ENCODE results near the gene SPOCD1.
A peak's percentile ranks its signal among the peaks of the same experiment; 100 is the strongest.
"Not testable (repeated sequence)": the region's sequence is repeated elsewhere in the genome, so short reads cannot be mapped to it uniquely, and the experiment has no call there.

SPOCD1 gene

GRCh38 chr1:31828926-31829690 is 13.3 kb upstream of the SPOCD1 start:
- DNase-seq, result no peak

GRCh38 chr1:31828341-31828740 is 12.5 kb upstream of the SPOCD1 start:
- DNase-seq, result no peak

DNA sequence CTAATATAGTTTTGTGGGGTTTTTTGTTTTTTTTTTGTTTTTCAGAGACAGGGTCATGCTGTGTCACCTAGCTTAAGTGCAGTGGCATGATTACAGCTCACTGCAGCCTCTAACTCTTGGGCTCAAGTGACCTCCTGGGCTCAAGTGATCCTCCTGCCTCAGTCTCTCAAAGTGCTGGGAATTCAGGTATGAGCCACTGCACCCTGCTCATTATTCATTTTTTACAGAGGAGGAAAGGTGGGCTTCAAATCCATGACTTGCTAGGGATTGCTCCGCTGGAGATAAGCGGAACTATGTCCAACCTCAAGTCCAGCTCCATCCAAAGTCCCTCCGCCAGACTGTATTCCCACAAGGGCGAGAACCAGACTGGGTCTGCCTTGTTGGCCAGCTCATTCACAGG is 8.0 kb upstream of the SPOCD1 start:
- no peak for DNase-seq

DNA sequence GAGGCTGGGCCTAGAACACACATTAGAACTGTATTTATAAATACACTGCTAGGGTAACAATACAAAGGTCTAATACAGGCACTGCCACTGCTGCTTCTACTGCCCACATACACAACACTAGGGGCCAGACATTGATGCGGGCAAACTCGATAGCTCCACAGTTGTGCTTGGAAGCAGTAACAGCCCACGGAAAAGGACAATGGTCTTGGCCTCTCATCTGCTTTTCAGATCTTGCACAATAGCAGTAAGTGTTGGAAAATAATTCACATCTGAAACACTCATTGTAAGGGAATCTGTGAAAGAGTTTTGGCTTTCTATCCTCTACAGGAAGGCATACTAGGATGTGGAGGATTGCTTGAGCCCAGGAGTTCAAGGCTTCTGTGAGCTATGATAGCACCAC is 6.9 kb upstream of the SPOCD1 start:
- DNase-seq, result no peak

DNA sequence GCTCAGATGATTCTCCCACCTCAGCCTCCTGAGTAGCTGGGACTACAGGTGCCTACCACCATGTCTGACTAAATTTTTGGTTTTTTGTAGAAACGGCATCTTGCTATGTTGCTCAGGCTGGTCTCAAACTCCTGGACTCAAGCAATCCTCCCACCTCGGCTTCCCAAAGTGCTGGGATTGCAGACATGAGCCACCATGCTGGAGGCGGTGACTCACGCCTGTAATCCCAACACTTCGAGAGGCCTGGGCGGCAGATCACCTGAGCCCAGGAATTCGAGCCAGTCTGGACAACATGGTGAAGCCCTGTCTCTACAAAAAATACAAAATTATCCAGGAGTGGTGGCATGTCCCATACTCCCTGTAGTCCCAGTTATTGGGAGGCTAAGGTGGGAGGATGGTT is 4.4 kb upstream of the SPOCD1 start:
- not testable (repeated sequence) for DNase-seq

GRCh38 chr1:31818206-31818605 is 2.4 kb upstream of the SPOCD1 start:
- DNase-seq, result no peak

- not testable (repeated sequence) for DNase-seq
Observed at GRCh38 chr1:31816947-31817346, 1.1 kb upstream of the SPOCD1 start.

- DNase-seq, result not testable (repeated sequence)
Observed at GRCh38 chr1:31816501-31816900, 679 bp upstream of the SPOCD1 start.

DNA sequence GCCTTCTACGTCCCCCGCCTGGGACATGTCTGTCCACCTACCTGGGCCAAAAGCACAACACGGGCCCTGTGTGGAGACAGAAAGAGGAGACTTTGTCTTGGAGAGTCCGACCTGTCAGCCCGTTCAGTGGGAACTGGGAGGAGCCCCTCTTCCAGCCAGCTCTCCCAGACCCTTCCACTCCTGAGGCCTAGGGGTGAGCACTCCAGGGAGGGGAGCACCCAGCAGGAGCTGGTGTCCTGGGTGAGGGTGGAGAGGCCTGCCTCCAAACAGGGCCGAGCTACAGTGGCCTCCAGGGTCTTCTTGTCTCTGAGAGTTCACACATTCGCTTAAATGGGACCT is 546 bp downstream of the SPOCD1 start:
- DNase-seq, result no peak

- no peak for DNase-seq
Observed at GRCh38 chr1:31814631-31815306, 1.1 kb downstream of the SPOCD1 start.

DNA sequence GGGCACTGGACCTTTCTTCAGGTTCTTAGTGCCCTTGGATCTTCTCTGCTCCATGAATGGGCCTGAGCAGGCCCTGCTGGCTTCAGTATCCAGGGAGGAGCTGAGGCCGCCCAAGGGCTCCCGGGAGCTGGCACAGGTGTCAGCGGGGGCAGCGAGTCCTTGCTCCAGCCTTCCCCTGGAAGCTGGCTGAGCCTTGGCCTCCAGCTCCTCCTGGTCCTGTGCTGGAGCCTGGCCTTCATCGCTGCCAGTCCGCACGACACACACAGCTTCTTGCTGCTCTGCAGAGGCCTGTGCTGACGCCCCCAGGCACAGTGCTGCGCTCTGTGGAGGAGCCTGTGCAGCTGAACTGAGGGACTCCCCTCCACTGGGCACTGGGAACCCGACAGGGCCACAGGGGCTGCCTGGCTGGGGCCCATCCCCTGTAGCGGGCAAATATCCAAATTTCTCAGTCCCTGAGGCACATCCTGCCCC is 1.7 kb downstream of the SPOCD1 start:
- DNase-seq, result no peak

DNA sequence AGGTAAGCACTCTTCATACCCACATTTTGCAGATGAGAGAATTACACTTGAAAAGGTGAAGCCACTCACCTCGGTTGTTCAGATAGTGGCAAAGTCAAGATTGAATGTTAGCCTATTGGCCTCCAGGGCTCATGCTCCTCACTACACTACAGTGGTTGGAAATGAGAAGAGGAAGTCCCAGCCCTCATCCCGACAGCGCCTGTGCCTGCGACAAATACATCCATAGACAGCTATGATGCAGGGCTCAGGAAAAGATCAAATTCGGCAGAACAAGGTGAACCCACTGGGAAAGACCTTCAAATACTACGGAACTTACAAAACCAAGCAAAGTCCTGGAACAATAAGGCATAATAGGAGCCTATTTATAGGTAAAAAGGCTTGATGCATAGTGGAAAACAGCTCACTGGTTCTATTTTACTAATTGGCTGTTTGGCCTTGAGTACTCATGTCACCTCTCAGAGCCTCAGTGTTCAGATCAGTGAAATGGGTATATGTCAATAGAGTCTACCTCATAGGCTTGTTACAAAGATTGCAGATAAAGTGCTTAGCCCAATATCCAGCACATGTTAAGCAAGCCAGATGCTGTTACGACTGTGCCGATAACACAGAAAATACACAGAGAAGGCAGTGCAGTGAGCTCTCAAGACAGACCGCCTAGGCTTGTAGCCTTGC is 3.5 kb downstream of the SPOCD1 start:
- no peak for DNase-seq

DNA sequence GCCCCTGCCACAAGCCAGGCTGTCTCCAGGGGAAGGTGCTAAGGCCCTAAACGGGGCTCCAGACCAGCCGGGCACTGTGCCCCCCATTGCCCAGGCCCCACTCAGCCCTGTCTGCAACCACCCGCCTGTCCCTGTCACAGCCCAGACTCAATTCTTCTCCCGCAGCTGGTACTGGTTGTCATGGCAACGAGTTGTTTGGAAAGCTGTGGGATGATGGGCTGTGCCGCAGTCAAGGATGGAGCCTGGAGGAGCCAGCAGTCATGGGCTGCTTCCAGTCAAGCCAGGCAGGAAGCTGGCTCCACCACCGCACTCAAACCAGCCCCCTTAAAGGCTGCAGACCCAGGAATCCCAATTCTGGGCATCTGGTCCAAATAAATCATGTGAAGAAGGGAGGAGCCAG is 4.2 kb downstream of the SPOCD1 start:
- peak; percentile 58 to 71 for DNase-seq

DNA sequence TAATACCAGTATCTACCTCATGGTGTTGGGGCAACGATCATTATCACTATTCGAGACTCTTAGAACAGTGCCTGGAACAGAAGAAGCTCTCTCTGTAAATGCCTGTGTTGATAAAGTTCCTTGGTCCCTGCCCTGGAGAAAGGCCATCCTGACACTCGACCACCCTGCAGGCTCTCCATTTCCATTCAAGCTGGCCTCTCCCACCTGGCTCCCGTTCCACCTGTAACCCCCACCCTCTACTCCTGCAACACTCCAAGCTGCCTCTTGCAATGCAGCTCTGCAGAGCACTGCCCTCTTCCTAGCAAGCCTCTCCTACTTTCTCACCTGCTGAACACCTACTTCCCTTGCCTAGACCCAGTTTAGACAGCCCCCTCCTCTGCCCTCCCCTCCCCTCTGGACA is 6.1 kb downstream of the SPOCD1 start:
- no peak for DNase-seq

DNA sequence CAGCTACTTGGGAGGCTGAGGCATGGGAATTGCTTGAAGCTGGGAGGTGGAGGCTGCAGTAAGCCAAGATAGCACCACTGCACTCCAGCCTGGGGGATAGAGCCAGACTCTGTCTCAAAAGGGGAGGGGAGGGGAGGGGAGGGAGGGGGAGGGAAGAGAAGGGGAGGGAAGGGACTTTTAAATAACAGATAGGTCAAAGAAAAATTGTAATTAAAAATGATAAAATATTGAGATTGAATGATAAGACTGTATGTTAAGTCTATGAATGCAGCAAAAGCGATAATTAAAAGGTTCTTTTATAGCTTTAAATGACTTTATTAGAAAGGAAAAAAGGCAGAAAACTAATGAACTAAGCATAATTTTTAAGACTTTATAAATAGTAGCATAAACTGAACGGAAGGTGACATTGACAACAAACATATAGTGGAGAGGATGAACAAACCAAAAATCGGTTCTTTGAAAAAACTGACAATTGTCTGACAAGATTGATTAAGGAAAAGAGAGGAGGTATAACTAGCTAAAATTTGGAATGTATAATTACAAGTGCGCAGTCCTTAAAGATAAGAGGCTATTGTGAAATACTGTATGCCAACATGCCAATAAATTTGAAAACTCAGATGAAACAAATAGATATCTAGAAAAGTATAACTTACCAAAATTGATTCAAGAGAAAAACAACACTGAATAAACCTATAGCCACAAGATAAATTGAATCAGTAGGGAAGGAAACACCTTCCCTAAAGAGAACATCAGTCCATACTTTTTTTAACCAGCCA is 8.4 kb downstream of the SPOCD1 start:
- DNase-seq, result no peak

DNA sequence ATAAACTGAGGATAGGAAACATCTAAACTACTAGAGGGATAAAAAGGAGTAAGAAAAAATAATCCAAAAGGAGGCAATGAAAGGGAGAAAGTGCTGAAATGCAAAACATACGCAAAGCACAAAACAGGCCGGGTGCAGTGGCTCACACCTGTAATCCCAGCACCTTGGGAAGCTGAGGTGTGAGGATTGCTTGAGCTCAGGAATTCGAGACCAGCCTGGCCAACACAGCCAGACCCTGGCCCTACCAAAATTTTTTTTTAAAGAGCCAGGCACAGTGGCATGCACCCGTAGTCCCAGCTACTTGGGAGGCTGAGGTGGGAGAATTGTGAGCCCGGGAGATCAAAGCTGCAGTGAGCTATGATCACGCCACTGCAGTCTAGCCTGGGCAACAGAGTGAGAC is 10.5 kb downstream of the SPOCD1 start:
- no peak for DNase-seq

DNA sequence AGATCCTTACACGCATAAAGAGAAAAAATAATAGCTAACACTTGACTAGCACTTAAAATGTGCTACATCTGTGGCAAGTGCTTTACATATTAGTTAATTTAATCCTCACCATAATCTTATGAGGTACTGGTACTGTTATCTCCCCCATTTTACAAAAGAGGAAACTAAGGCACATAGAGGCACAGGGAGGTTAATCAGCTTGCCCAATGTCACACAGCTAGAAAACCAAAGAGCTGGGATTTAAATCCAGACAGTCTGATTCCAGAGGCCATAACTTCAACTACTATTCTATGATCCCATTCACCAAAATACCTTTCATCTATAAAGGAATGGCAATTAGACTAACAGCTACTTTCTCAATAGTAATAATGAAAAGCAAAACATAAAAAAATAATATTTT is 11.7 kb downstream of the SPOCD1 start:
- no peak for DNase-seq

GRCh38 chr1:31803610-31804009 is 12.2 kb downstream of the SPOCD1 start:
- no peak for DNase-seq

GRCh38 chr1:31802190-31803150 is 13.4 kb downstream of the SPOCD1 start:
- DNase-seq, result no peak

DNA sequence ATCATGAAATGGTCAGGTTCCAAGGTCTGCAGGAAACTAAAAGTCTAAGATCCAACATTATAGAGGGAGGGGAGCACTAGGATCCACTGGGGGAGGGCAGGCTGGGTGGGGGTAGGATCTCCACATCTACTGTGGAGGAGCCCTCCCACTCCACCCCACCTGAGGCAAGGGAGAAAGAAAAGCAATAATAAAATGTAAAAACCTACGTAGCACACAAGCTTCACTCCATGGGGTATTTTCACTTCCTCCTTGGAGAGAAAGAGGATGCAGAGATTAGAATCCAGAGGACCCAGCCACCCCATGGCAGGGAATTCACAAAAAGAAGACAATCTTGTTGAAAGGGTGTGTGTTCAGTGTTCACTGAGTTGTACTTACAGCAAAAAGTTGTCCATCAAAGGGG is 14.4 kb downstream of the SPOCD1 start:
- no peak for DNase-seq

GRCh38 chr1:31800674-31800967 is 15.2 kb downstream of the SPOCD1 start:
- no peak for DNase-seq
